NCI-H1048 (cell line): ENCODE data around the gene TEDC2.
A peak's percentile ranks its signal among the peaks of the same experiment; 100 is the strongest.

ENCODE experiments used
- DNase-seq: peaks from one replicate; lab custom pipeline; 2025; lab: John Stamatoyannopoulos, UW

The TEDC2 gene

GRCh38 chr16:2466667-2467527 lies 7.0 kb downstream of the TEDC2 start:
- DNase-seq = no peak

DNA sequence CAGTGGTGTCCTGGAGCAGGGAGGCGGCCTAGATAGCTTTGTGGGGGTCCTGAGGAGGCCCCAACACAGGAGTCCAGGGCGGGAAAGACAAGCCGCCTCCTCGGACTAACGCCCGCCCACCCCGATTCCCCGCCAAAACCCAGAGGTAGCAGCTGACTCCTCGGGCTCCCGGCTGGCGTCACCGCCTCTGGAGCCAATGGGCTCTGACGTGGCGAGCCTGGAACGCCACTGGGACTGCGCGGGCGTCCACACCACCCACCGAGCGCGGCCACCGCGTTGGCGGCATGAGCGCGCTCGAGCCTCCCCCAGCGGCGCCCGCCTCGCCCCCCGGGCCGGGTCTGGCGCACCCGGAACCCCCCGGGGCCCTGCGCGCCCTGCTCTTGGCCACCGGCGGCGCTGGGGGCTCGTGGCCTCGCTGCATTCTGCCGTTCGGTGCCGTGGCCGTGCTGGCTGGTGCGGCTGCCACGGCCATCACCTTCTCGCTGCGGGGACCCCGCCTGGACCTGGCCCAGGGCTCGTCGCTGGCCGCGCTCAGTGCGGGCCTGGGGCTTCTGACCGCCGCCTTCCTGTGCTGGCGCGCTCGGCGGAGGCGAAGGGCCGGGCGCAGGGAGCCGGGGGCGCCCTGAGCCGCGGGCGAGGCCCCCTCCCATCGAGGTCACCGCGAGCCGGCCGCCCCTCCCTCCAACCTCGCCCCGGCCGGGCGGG lies 7.8 kb downstream of the TEDC2 start:
- DNase-seq = no peak

- no peak for DNase-seq
Measured at GRCh38 chr16:2468233-2468724, 8.4 kb downstream of the TEDC2 start.

GRCh38 chr16:2468725-2469398 lies 9.0 kb downstream of the TEDC2 start:
- DNase-seq = no peak

GRCh38 chr16:2469399-2470233 lies 9.7 kb downstream of the TEDC2 start:
- no peak for DNase-seq

DNA sequence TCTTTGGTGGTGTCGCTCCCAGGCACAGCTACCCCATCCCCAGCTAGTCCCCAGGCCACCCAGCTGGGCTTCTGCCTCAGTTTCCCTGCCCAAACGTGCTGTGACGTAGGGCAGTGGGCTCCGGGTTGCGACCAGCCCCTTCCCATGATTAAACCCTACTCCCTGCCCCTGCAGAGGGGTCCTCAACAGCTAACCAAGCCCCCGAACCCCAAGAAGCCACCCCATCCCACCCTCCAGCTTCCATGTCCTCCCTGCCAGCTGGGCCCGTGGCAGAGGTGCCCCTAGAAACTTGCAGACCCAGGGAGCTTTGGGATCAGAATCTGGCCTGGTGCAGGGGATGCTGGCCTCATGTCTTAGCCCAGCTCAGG lies 10.3 kb downstream of the TEDC2 start:
- no peak for DNase-seq

DNA sequence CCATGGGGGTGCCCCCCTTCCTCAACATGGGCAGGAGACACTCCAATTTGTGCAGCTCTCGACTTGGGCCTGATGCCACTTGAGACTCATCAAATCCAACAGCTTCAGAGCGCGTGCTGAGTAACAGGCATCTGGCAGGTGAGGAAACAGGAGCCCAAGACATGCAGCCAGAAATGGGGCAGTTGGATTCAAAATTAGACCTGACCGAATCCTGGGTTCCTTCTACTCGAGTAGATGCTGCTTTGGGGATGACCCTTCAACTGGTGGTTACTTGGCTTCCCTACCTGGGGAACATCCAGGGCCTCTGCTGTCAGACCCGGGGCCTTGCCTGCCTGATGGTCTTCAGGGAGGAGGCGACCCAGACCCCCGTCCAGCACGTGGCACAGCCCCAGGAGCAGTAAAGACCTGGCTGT lies 10.7 kb downstream of the TEDC2 start:
- no peak for DNase-seq

- DNase-seq = no peak
Measured at GRCh38 chr16:2471016-2471652, 11.2 kb downstream of the TEDC2 start, which contains the start of gene NTN3. TSS of gene NTN3 (plus strand) at chr16:2471297. CDS start at chr16:2471702, 405 bp downstream.

DNA sequence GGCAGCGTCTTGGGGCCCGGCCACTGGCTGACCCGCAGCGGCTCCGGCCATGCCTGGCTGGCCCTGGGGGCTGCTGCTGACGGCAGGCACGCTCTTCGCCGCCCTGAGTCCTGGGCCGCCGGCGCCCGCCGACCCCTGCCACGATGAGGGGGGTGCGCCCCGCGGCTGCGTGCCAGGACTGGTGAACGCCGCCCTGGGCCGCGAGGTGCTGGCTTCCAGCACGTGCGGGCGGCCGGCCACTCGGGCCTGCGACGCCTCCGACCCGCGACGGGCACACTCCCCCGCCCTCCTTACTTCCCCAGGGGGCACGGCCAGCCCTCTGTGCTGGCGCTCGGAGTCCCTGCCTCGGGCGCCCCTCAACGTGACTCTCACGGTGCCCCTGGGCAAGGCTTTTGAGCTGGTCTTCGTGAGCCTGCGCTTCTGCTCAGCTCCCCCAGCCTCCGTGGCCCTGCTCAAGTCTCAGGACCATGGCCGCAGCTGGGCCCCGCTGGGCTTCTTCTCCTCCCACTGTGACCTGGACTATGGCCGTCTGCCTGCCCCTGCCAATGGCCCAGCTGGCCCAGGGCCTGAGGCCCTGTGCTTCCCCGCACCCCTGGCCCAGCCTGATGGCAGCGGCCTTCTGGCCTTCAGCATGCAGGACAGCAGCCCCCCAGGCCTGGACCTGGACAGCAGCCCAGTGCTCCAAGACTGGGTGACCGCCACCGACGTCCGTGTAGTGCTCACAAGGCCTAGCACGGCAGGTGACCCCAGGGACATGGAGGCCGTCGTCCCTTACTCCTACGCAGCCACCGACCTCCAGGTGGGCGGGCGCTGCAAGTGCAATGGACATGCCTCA lies 12.0 kb downstream of the TEDC2 start:
- DNase-seq = no peak

GRCh38 chr16:2472488-2472864 lies 12.6 kb downstream of the TEDC2 start:
- DNase-seq = no peak

GRCh38 chr16:2472885-2473445 lies 13.1 kb downstream of the TEDC2 start:
- DNase-seq = no peak

DNA sequence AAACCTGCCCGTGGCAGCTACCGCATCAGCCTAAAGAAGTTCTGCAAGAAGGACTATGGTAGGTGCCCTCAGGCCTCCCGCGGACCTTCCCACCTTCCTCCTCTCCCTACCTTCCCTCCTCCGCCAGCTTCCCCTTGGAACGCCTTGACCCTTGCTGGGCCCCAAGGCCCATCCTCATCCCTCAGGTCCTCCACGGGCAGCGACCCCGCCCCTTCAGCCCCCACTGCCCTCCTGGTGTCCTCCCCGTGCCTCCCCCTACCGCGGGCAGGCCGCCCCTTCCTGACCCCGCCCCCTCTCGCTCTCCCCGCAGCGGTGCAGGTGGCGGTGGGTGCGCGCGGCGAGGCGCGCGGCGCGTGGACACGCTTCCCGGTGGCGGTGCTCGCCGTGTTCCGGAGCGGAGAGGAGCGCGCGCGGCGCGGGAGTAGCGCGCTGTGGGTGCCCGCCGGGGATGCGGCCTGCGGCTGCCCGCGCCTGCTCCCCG lies 13.6 kb downstream of the TEDC2 start:
- no peak for DNase-seq

- DNase-seq = no peak
Measured at GRCh38 chr16:2473999-2474876, 14.3 kb downstream of the TEDC2 start.

- DNase-seq = peak; percentile 27
Measured at GRCh38 chr16:2474877-2475412, 15.0 kb downstream of the TEDC2 start, which contains the start of gene TBC1D24. TSS of gene TBC1D24 (plus strand) at chr16:2475127. CDS start at chr16:2496149, 21,022 bp downstream.

DNA sequence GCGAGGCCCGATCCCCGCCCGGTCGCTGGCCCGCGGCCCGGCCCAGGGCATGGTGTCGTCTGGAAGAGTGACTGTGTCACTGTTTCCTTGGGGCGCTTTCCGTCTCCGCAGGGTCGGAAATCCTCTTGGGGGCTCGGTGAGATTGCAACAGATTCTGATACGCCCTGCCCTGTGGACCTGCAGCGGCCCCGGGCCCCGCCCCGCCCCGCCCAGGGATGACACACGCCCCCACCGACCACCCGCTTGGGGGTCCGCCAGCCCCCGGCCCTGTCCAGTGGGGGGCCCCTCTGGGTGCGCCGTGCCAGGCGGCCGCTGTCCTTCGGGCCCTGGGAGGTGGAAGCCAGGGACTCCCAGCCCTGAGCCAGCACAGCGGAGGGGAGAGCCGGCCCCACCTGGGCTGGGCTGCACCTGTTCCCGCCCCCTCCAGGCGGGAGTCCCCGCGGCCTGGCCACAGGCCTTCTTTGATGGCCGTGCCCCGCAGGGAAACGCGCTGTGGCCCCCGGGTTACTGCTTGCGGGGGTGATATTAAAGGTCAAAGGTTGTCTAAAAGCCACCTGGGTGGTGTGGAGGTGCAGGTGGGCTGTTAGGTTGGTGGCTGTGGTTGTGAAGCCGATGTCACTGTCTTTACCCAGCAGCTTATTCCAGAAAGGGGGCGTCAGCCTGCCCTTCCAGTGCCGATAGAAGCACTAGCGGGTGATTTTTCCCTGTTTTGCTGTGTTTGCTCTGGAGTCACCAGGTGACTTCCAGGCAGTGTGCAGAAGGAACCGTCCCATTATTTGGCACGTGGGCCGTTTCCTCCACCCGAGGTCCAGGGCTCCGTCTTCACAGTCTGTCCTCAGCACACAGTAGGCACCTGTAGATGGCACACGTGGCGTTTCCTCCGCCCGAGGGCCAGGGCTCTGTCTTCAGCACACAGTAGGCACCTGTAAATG lies 15.8 kb downstream of the TEDC2 start:
- DNase-seq = no peak

DNA sequence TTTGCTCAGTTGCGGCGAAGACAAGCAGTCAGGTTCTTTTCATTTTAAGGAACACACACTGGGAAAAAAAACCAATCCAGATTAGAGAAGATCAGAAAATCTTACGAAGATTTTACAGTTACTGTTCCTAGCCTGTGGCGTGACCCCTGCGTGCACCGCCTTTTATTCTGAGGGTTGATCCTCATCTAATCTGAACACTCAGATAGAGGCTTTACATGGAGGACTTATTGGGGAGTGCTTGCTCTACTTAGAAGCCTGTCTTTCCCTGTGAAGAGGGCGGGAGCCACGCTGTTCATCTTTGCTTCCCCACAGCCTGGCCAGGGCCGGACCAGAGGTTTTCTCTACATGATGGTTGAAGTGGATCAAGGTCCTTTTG lies 16.4 kb downstream of the TEDC2 start:
- no peak for DNase-seq

DNA sequence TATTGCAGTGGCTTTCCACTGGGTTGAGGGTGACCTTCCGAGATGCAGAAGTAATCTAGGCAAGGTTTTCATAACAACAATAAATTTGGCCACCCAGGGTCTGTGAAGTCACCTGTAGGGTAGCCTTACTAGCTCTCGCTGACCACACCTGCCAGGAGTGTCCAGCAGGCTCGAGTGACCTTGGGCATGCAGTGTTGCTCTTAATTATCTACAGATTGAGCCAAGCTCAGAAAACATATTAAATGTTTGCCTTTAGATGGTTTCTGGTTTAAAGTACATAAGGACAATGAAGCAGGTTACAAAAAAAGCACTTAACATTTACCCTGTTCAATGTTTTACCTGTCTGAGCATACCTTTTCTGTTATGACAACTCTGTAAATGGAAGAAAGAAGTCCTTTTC lies 16.8 kb downstream of the TEDC2 start:
- no peak for DNase-seq
